GM18858 (cell line): ENCODE results near the gene HS2ST1.
"Not testable (repeated sequence)": the region's sequence is repeated elsewhere in the genome, so short reads cannot be mapped to it uniquely, and the experiment has no call there.

Source experiments
- ATAC-seq: cut with Tn5 transposase; IDR thresholded peaks from one replicate; pipeline ENCODE4 v1.9.1; 2021; ENCODE audit not compliant: unreplicated experiment

Gene HS2ST1

GRCh38 chr1:86924324-86924960 lies 10.0 kb downstream of the HS2ST1 start:
- no peak for ATAC-seq

GRCh38 chr1:86925742-86926141 lies 11.3 kb downstream of the HS2ST1 start:
- ATAC-seq: no peak

- ATAC-seq: no peak
Observed at GRCh38 chr1:86926883-86927282, 12.4 kb downstream of the HS2ST1 start.

- ATAC-seq: no peak
Observed at GRCh38 chr1:86928819-86929218, 14.4 kb downstream of the HS2ST1 start.

- ATAC-seq: no peak
Observed at GRCh38 chr1:86933051-86933450, 18.6 kb downstream of the HS2ST1 start.

- no peak for ATAC-seq
Observed at GRCh38 chr1:86933562-86934377, 19.3 kb downstream of the HS2ST1 start.

GRCh38 chr1:86938450-86938849 lies 24.0 kb downstream of the HS2ST1 start:
- ATAC-seq: no peak

GRCh38 chr1:86938855-86939254 lies 24.4 kb downstream of the HS2ST1 start:
- ATAC-seq: no peak

GRCh38 chr1:86939406-86939805 lies 25.0 kb downstream of the HS2ST1 start:
- no peak for ATAC-seq

- ATAC-seq: no peak
Observed at GRCh38 chr1:86940599-86940998, 26.2 kb downstream of the HS2ST1 start.

GRCh38 chr1:86942042-86942441 lies 27.6 kb downstream of the HS2ST1 start:
- ATAC-seq: no peak

- no peak for ATAC-seq
Observed at GRCh38 chr1:86942743-86943142, 28.3 kb downstream of the HS2ST1 start.

- ATAC-seq: no peak
Observed at GRCh38 chr1:86948212-86948611, 33.8 kb downstream of the HS2ST1 start.

GRCh38 chr1:86950712-86951419 lies 36.4 kb downstream of the HS2ST1 start:
- ATAC-seq: no peak

- no peak for ATAC-seq
Observed at GRCh38 chr1:86951430-86951829, 37.0 kb downstream of the HS2ST1 start.

GRCh38 chr1:86953167-86953566 lies 38.7 kb downstream of the HS2ST1 start:
- ATAC-seq: no peak

- no peak for ATAC-seq
Observed at GRCh38 chr1:86955678-86956077, 41.2 kb downstream of the HS2ST1 start.

GRCh38 chr1:86956221-86956620 lies 41.8 kb downstream of the HS2ST1 start:
- ATAC-seq: no peak

GRCh38 chr1:86957221-86957620 lies 42.8 kb downstream of the HS2ST1 start:
- no peak for ATAC-seq

- no peak for ATAC-seq
Observed at GRCh38 chr1:86960548-86960947, 46.1 kb downstream of the HS2ST1 start.

- ATAC-seq: not testable (repeated sequence)
Observed at GRCh38 chr1:86963841-86964240, 49.4 kb downstream of the HS2ST1 start.
